SIG-M5 treated with dmso at 0.1 percent for 504 hours (cell line): Measurements from ENCODE around the gene TAC1.
"Not testable (repeated sequence)": the region's sequence is repeated elsewhere in the genome, so short reads cannot be mapped to it uniquely, and the experiment has no call there.

ENCODE experiments used
- DNase-seq: peaks from one replicate; lab custom pipeline; 2025; ENCODE audit not compliant: unreplicated experiment; lab: John Stamatoyannopoulos, UW

The TAC1 gene, protein sequence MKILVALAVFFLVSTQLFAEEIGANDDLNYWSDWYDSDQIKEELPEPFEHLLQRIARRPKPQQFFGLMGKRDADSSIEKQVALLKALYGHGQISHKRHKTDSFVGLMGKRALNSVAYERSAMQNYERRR

DNA sequence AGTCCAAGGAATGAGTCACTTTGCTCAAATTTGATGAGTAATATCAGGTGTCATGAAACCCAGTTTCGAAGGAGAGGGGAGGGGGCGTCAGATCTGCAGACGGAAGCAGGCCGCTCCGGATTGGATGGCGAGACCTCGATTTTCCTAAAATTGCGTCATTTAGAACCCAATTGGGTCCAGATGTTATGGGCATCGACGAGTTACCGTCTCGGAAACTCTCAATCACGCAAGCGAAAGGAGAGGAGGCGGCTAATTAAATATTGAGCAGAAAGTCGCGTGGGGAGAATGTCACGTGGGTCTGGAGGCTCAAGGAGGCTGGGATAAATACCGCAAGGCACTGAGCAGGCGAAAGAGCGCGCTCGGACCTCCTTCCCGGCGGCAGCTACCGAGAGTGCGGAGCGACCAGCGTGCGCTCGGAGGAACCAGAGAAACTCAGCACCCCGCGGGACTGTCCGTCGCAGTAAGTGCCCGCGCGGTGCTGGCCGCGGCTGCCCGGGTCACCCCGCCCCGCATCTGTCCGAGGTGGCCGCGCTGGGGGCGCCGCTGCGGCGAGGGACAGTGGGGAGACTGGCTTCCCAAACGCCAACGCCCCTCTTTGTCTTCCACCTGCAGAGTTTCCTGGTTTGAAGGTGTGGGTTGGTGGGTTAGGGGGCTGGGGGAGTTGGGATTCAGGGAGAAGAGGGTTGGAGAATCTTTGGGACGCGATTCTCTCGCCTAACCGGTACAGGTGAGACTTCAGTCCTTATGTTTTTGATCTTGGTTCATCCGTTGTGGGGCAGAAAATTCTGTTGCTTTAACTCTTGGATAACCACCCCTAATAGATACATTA, at the start of gene TAC1:
Gene TAC1, plus strand, starts transcription at position 351 of the 829 bp plus-strand sequence. CDS start 527 bp downstream, outside the sequence.
- DNase-seq = no peak

DNA sequence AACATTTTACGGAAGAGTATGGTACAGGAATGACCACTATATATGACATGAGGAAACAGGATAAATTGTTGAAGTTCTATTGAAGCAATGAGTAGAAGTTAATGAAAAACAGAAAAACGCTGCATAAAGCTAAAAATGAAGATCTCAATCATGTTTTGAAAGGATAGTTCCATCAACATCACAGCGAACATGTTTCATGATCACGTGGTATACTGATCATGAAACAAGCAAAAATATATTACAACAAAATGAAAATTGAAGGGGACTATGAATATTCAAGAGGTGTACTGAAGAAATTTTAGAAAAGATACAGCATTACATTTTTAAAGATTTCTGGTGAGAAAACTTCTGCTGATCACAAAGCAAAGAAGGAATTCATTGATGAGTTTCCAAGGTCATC, 45.9 kb upstream of the TAC1 start:
- DNase-seq = no peak

DNA sequence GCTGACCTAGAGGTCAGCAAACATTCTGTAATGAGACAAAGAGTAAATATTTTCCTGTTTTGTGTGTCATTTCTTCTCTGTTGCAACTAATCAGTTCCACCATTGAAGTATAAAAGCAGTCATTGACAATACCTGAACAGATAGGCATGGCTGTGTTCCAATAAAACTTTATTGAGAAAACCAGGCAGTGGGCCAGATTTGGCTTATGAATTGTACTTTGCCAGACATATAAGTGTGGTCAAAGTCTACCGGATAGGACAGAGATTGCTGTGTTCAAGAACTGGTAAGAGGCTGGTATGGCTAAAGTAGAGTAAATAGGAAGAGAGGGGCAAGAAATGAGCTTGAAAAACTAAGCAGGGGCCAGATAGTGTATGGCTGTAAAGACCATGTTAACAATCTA, 38.3 kb upstream of the TAC1 start:
- DNase-seq = no peak

DNA sequence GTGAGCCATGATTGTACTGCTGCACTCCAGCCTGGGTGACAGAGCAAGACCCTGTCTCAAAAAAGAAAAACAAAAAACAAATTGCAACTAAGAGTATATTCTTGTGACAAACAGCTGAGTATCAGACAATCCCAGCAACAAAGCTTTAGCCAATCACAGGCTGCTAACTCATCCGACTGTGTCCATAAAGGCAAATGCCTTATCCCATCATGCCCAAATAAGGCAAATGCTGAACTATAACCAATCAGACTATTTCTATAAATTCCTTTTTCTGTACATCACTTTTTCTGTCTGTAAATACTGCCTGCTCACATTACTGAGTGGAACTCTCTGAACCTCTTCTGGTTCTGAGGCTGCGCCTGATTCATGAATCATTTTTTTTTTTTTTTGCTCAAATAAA, 37.5 kb upstream of the TAC1 start:
- no peak for DNase-seq

DNA sequence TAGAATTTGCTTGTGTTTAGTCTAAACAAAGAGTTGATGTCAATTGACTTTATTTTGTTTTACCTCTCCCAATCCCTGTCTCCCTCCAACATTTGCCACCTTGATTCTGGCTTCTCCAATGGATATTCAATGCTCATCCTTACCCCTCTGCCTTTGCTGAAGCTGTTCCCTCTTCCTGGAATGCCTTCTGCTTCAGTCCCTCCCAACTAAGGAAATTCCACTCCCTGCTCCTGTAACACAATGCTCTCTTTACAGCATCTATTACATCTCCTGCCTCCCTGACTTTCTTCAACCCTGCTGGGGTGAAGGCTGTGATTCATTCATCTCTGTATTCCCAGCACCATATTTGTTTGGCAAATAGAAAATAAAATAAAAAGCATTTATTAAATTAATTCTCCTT, 34.5 kb upstream of the TAC1 start:
- no peak for DNase-seq

DNA sequence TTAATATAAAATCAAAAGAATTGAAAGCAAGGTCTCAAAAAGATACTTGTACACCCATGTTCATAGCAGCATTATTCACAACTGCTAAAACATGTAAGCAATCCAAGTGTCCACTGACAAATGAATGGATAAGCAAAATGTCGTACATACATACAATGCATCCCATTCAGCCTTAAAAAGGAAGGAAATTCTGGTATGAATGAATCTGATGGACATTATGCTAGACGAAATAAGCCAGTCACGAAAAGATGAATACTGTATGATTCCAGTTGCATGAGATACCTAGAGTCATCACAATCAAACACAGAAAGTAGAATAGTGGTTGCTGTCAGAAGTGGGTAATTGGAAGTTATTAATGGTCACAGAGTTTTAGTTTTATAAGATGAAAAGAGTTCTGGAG, 9.5 kb upstream of the TAC1 start:
- DNase-seq = no peak

DNA sequence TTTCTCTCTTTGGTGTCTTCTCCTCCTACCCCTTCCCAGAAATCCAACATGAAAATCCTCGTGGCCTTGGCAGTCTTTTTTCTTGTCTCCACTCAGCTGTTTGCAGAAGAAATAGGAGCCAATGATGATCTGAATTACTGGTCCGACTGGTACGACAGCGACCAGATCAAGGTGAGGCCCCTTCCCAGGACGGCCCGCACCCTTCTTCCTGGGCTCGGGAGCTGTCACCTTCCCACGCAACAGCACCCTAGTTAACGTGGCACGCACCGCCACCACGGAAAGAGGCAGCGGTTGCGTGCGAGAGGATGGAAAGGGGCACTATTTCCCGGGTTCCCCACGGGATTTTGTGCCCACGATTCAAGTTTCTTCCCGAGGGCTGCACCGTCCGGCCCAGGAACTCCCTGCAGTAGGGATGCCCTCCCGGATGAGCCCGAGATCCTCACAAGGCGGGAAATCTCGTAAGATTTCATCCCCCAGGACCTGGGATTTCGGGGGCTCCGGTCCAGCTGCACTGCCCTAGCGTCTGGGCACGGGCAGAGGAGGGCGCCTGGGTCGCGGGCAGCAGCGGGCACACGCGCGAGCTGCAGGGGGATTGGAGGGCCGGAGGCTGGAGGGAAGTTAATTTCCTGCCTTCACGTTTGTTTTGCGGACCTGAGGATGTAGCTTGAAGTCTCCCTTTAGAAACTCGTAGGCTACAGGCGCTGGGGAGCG, 834 bp downstream of the TAC1 start:
- DNase-seq = no peak

DNA sequence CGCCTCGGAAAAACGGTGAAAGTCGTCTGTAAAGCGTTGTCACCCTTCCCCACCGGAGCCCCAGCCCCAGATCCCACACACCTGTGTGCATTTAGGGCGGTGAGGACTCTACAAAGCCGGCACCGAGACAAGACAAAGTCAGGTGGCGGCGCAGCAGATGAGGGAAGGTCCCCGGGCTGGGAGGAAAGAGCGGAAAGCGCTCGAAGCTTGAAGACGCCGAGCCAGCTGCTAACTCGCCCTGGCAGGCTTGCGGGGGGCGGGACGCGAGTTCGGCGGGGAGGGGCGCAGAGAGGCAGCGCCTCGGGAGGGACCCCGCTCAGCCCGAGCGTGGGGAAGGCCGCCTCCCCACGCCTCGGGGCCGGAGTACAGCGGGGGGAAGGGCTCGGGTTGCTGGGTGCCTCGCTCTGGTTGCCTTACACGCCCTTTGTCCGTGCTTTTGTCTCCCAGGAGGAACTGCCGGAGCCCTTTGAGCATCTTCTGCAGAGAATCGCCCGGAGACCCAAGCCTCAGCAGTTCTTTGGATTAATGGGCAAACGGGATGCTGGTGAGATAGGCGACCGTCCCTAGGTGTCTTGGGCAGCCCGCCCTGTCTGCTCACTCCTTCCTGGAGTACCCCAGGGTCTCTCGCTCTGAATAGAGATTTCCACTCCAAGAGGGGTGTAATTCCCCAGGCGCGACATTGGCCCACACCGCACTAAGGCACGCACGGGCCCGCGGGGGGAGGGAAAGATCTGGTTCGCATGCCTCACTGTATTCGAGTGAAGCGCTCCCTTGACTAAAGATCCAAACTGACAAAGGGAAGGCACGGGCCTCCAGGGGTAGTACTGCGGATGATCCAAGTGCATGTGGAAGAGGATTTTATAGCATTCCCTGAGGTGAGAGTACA, 1.6 kb downstream of the TAC1 start:
- DNase-seq = no peak

DNA sequence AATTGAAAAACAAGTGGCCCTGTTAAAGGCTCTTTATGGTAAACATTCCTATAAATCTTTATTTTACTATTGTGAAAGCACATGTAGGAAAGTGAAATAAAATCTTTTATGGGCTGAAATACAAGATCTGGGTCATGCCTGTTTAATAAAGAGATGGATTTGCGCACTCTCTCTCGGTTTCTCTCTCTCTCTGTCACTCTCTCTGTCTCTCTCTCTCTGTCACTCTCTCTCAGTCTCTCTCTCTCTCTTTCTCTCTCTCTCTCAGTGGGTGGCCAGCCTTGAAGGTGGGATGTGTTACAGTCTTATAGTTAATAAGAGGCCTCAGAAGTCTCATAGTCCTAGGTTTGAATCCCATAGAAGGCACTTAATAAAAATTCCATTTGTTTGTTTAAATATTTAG, 2.4 kb downstream of the TAC1 start:
- DNase-seq = no peak

DNA sequence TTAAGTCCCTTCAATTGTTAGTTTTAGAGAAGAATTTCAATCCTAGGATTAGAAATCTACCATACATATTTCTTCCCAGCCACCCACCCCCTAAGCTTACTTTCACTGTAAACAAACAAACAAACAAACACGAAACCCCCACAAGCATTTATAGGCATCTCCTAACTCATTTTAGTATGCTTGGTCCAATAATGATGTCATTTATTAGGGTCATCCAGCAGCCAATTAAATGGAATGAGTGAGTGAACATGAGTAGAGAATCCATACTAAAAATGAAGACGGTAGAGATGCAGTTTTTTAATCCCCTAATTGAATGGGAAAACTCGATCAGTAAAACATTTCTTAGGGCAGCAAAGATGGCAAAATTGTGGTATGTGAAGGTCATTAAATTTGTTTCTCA, 3.2 kb downstream of the TAC1 start:
- no peak for DNase-seq

DNA sequence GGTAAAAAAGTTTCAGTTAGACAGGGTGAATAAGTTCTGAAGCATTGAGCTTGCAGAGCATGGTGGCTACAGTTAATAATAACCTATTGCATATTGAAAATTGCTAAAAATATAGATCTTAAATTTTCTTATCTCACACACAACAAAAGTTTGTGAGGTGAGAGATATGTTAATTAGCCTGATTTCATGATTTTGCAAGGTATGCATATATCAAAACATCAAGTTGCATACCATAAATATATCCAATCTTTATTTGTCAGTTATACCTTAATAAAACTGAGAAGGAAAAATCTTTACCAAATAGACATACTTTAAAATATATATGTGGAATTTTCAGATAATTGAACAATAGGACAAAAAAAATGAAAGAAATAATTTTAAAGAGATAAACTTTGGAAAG, 16.6 kb downstream of the TAC1 start:
- DNase-seq = no peak

DNA sequence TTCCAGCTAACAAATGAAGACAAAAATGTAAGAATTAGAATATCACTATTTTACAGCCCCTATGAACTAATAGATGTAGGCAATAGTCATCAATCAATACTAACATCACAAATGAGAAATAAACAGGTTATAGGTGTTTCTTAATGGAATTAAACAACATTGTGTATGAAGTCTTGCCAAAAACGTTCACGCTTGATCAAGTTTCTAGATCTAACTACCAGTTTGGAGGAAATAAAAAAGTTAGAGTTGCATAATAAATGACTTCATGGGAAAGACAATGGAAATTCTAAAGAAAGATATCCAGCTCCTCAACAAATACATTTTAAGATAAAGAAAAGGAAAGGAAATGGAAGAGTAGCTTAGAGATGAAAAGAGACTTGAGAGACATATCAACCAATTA, 19.7 kb downstream of the TAC1 start:
- no peak for DNase-seq

DNA sequence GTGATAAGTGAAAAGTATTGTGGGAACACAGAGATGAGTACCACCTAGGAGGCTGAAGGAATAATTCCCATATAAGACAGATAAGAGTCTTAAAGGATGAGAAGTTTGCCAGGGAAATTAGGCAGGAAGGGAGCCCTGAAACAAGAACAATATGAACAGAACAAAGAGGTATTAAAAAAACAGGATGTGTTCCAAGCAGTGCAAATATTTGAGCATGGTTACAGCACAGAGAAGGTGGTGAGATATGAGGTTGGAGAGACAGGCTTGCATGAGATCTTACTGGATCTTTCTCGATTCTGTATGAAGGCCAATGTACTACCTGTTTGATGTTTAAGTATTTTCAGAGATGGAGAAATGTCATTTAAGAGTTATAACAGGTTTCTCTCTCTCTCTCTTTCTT, 20.3 kb downstream of the TAC1 start:
- DNase-seq = no peak

DNA sequence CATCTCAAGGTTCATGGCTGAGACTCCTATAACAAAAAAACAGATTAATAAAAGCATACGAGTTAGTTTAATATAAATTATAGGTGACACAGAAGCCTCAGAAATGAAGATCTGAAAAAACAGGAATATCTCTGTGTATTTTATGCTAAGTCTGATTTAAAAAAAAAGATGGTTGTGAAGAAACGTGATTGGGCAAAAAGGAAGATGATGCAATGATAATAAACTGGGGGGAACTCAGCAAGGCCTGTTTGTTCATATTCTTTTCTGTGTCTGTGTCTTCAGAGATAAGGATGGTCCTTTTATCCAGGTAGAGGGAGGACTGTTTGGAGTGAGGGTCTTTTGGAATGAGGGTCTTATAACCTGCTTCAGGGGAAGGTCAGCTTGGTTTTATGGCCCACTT, 25.9 kb downstream of the TAC1 start:
- DNase-seq = no peak

DNA sequence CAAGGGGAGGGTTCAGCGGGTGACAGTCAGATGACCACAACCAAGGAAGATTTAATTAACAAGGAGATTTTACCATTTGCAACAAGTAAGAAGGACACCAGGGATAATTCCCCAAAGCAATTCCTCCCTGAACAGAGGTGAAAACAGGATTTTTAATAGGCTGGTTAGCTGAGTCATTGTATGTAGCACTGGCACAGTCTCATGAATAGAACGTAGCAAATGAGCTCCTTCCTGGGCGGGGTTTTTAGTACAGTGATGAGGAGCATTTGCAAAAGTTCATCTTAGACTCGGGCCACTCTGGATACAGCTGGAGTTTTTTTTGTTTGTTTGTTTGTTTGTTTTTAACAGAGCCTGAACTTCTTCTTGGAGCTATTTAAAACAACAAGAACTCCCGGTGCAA, 39.0 kb downstream of the TAC1 start:
- DNase-seq = no peak

DNA sequence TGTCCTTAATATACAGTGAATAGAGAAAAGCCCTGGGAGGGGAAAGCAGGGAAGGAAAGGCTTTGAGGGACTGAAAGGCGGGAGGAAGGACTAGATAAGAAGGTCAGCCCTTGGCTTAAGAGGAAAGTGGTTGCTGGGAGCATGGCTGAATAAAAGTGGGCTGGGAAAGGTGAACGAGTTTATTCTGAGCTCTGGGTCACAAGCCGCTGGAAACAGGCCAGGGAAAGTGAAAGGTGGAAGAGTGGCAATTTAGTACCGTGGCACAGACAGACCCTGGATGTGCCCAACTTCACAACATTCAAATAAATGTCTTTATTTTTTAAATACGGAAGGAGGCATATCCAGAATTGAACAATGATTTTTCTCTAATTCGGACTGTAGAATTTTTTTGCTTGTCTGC, 39.7 kb downstream of the TAC1 start:
- DNase-seq = no peak

DNA sequence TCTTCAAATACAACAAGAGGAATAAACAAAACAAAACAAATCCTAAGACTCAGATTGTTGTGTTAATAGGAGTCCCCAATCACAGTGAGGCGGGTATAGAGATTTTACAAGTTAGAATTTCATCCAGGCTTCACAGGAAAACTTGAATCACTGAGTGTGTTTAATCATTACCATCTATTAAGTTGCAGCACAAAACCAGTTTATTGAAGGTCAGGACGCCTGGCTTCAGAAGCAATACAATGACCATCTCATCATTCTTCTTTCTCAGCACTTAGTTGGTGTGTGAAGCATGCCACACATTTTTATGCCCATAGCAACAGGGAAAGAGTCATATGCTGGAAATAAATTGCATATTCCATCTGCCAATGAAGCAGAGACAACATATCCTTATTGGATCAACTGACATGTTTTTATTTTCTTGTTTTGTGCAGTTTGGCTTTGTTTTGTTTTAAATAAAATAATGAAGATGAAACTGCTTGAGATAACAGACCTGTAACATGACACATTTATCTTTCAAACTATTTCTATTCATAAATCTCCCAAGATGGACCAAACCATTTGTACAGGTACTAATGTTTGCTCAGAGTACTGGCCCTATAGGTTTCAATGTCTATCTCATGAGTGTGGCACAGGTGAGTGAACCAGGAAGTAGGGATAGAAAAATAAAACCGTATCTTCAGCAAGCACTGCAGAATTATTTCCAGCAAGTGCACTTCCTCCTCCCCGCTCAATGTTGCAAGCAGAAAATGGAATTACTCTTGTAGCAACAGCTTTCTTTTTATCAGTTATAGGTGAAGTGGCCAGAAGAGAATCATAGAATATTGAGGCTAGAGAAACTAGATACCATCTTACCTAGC, 40.4 kb downstream of the TAC1 start:
- DNase-seq = peak; percentile 19

DNA sequence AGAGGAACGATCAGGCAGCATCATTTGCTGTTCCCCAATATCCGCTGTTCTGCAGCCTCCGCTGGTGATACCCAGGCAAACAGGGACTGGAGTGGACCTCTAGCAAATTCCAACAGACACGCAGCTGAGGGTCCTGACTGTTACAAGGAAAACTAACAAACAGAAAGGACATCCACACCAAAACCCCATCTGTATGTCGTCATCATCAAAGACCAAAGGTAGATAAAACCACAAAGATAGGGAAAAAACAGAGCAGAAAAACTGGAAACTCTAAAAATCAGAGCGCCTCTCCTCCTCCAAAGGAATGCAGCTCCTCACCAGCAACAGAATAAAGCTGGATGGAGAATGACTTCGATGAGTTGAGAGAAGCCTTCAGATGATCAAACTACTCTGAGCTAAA, 54.5 kb downstream of the TAC1 start:
- not testable (repeated sequence) for DNase-seq
